HG02870 (cell line): ENCODE measurements around the gene FUZ.

Experiments
- ATAC-seq: cut with Tn5 transposase; IDR thresholded peaks from one replicate; pipeline ENCODE4 v1.9.1; 2021; ENCODE audit warnings: mild to moderate bottlenecking, moderate library complexity; ENCODE audit not compliant: unreplicated experiment

Gene FUZ

GRCh38 chr19:49807904-49808675, 5.0 kb downstream of the FUZ start:
- no peak for ATAC-seq

- ATAC-seq = no peak
Measured at GRCh38 chr19:49807058-49807903, 5.8 kb downstream of the FUZ start.

- ATAC-seq = no peak
Measured at GRCh38 chr19:49806620-49806959, 6.5 kb downstream of the FUZ start.

GRCh38 chr19:49805822-49806619, 7.1 kb downstream of the FUZ start:
- no peak for ATAC-seq

- no peak for ATAC-seq
Measured at GRCh38 chr19:49803529-49803856, 9.6 kb downstream of the FUZ start.

GRCh38 chr19:49802836-49803528, 10.1 kb downstream of the FUZ start:
- no peak for ATAC-seq

- no peak for ATAC-seq
Measured at GRCh38 chr19:49801966-49802661, 11.0 kb downstream of the FUZ start.

GRCh38 chr19:49801401-49801888, 11.6 kb downstream of the FUZ start:
- ATAC-seq = no peak

- ATAC-seq = no peak
Measured at GRCh38 chr19:49800771-49801170, 12.3 kb downstream of the FUZ start.

GRCh38 chr19:49799798-49800376, 13.2 kb downstream of the FUZ start:
- ATAC-seq = no peak

- ATAC-seq = no peak
Measured at GRCh38 chr19:49799271-49799797, 13.8 kb downstream of the FUZ start.

- ATAC-seq = no peak
Measured at GRCh38 chr19:49798574-49798973, 14.5 kb downstream of the FUZ start.

- ATAC-seq = no peak
Measured at GRCh38 chr19:49795615-49796014, 17.5 kb downstream of the FUZ start.

GRCh38 chr19:49793561-49793840, 19.6 kb downstream of the FUZ start:
- no peak for ATAC-seq

- ATAC-seq = no peak
Measured at GRCh38 chr19:49792829-49793560, 20.1 kb downstream of the FUZ start.

- ATAC-seq = no peak
Measured at GRCh38 chr19:49791776-49792445, 21.2 kb downstream of the FUZ start.

GRCh38 chr19:49790866-49791265, 22.2 kb downstream of the FUZ start:
- no peak for ATAC-seq

GRCh38 chr19:49788857-49789256, 24.2 kb downstream of the FUZ start:
- ATAC-seq = no peak

- no peak for ATAC-seq
Measured at GRCh38 chr19:49787746-49788145, 25.3 kb downstream of the FUZ start.
